Hepatic stellate cell (primary cell): ENCODE data around the gene GCHFR.

Experiments
- DNase-seq: peaks from one replicate; pipeline ENCODE4 v3.0.0; 2011; ENCODE audit warnings: low spot score

The GCHFR gene

GRCh38 chr15:40812721-40813425, 49.0 kb downstream of the GCHFR start:
- no peak for DNase-seq

GRCh38 chr15:40815042-40815698, 51.3 kb downstream of the GCHFR start:
- DNase-seq = no peak
